Mammary epithelial cell (primary cell): ENCODE measurements around the gene ACP4.

Experiments
- EZH2 ChIP-seq: IDR thresholded peaks from 2 replicates; pipeline ENCODE4 v1.6.1; 2012; ENCODE audit warnings: low read length, inconsistent platforms, borderline replicate concordance
- TF ChIP-seq, protein P1 (sequence below), 2 donors: IDR thresholded peaks in 1 of 2; conservative IDR thresholded peaks in 1 of 2; 2 replicates each; pipeline ENCODE4 v1.5.1; 2011 to 2012; ENCODE audit warnings: inconsistent platforms in 2 of 2, low read length in 2 of 2, mild to moderate bottlenecking in 2 of 2, control low read depth in 1 of 2, low read depth in 1 of 2; ENCODE audit not compliant: insufficient read depth in 1 of 2; ENCODE audit errors: extremely low read depth in 1 of 2

DNA sequence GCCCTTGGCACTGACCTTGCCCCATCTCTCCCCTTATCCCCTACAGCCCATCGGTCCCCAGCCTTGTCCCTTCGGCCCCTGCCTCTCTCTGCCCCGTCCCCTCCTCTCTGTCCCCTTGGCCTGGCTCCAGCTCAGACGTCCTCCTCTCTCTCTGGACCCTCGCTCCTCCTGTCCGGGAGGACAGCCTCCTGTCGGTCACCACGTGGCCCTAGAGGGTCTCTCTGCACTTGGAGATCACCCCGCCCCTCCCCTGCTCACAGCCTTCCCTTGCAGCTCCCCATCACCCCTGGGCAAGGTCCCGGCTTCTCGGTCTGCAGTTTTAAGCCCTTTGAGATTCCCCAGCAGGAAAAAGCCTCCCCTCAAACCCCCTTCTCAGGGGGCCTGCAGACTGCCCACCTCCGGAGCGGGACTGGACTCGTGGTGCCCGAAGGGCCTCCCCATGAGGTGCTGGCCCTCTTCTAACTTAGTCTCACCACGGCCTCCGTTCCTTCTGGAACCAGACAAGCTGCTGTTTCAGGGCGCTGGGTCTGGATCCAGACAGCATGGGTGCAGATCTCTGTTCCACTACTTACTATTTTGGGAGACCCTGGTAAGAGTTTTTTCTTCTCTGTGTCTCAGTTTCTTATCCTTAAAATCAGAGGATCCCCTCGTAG is 46.5 kb downstream of the ACP4 start:
- TF ChIP-seq, protein P1, sequence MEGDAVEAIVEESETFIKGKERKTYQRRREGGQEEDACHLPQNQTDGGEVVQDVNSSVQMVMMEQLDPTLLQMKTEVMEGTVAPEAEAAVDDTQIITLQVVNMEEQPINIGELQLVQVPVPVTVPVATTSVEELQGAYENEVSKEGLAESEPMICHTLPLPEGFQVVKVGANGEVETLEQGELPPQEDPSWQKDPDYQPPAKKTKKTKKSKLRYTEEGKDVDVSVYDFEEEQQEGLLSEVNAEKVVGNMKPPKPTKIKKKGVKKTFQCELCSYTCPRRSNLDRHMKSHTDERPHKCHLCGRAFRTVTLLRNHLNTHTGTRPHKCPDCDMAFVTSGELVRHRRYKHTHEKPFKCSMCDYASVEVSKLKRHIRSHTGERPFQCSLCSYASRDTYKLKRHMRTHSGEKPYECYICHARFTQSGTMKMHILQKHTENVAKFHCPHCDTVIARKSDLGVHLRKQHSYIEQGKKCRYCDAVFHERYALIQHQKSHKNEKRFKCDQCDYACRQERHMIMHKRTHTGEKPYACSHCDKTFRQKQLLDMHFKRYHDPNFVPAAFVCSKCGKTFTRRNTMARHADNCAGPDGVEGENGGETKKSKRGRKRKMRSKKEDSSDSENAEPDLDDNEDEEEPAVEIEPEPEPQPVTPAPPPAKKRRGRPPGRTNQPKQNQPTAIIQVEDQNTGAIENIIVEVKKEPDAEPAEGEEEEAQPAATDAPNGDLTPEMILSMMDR (conservative IDR thresholded peaks at IDR 0.05 in 1 of 2, IDR thresholded peaks at IDR 0.05 in 1 of 2; ENCODE audit: extremely low read depth in 1 of 2, insufficient read depth in 1 of 2, low read depth in 1 of 2, low read length in 2 of 2) = no peak
- TF ChIP-seq EZH2 = no peak
